ENCODE measurements around the gene CROCC.

CROCC gene

GRCh38 chr1:17014671-17015567, 93.2 kb downstream of the CROCC start:
- DNase-seq (no peak), ATAC-seq (replicated peaks) (no peak)
- Mint-ChIP-seq H3K9me3 (no peaks in the 10 kb centered on the region), H3K4me1 (peaks cover 27 to 37% of the 10 kb centered on the region in 2 donors), H3K4me3 (no peak overlapping the region), H3K27me3 (peaks cover 0 to 4% of the 10 kb centered on the region in 2 donors), H3K36me3 (peaks cover 7 to 25% of the 10 kb centered on the region in 2 donors), H3K27ac (no peak overlapping the region)

DNA sequence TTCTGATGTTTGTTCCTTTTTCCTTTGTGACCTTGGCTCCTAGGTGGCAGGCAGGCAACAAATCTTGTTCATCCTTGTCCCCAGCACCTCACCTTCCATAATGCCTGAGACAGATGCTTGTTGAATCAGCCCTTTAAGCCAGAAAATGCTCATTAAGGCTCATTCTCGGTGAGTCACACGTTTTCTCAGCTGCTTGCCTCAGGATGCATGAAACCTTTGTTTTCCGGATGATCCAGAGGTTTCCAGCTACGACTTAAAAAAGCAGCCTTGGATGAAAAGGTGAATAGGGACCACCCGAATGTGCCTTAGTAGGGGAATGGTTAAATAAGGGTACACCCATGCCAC, 94.6 kb downstream of the CROCC start:
- no peak overlapping the region for H3K4me3 Mint-ChIP-seq
- ATAC-seq (replicated peaks) (no peak), DNase-seq (no peak)
- peaks cover 0 to 4% of the 10 kb centered on the region in 2 donors for H3K27me3 Mint-ChIP-seq
- H3K9me3 Mint-ChIP-seq, result no peaks in the 10 kb centered on the region
- peaks cover 19 to 34% of the 10 kb centered on the region in 2 donors for H3K36me3 Mint-ChIP-seq
- no peak overlapping the region for H3K27ac Mint-ChIP-seq
- peaks cover 17 to 24% of the 10 kb centered on the region in 2 donors for H3K4me1 Mint-ChIP-seq

DNA sequence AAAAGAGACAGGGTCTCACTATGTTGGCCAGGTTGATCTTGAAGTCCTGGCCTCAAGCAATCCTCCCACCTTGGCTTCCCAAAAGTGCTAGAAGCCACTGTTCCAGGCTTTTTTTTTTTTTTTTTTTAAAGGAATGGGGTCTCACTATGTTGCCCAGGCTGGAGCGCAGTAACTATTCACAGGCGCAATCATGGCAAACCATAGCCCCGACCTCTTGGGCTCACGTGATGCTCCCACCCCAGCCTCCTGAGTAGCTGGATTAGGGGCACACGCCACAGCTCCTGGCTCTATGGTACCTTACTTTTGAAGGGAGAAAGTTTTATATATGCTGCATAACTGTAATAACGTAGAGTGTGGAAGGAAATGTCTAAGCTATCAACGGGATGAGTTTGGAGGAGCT, 95.7 kb downstream of the CROCC start:
- Mint-ChIP-seq H3K36me3 (peaks cover 19 to 37% of the 10 kb centered on the region in 2 donors), H3K4me3 (no peak overlapping the region)

GRCh38 chr1:17018849-17019248, 97.1 kb downstream of the CROCC start:
- DNase-seq (no peak), ATAC-seq (replicated peaks) (no peak)
- Mint-ChIP-seq H3K9me3 (no peaks in the 10 kb centered on the region), H3K4me1 (peaks cover 19 to 28% of the 10 kb centered on the region in 2 donors), H3K4me3 (no peak overlapping the region), H3K36me3 (peaks cover 19 to 49% of the 10 kb centered on the region in 2 donors), H3K27ac (peak overlapping the region; percentile 59), H3K27me3 (no peaks in the 10 kb centered on the region)

More for the DNA sequence above, 95.7 kb downstream of the CROCC start:
- H3K4me1 Mint-ChIP-seq, result peaks cover 14 to 19% of the 10 kb centered on the region in 2 donors
- DNase-seq (no peak), ATAC-seq (replicated peaks) (no peak)
- H3K27me3 Mint-ChIP-seq, result peaks cover 0 to 4% of the 10 kb centered on the region in 2 donors
- H3K27ac Mint-ChIP-seq, result no peak overlapping the region
- H3K9me3 Mint-ChIP-seq, result no peaks in the 10 kb centered on the region

DNA sequence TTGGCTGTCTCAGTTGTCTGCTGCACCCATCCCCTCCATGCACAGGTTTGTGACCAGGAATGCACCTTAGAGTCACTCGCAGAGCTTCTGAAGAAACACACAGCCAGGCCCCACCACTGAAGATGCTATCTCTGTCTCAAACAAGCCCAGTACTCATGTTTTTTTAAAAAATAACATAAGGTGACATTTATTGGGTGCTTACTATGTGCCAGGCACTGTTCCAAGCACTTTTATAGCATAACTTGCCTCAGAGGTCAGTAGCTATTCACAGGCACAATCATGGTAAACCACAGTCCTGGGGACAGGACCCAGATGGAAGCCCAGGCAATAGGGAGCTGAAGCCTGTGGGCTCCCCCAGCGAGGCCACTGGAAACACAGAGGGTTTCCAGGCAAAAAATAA, 98.8 kb downstream of the CROCC start:
- ATAC-seq (replicated peaks) (no peak), DNase-seq (no peak)
- Mint-ChIP-seq H3K36me3 (peaks cover 19 to 59% of the 10 kb centered on the region in 2 donors), H3K4me1 (peaks cover 18 to 26% of the 10 kb centered on the region in 2 donors), H3K27ac (no peak overlapping the region), H3K27me3 (no peaks in the 10 kb centered on the region), H3K9me3 (no peaks in the 10 kb centered on the region), H3K4me3 (no peak overlapping the region)

DNA sequence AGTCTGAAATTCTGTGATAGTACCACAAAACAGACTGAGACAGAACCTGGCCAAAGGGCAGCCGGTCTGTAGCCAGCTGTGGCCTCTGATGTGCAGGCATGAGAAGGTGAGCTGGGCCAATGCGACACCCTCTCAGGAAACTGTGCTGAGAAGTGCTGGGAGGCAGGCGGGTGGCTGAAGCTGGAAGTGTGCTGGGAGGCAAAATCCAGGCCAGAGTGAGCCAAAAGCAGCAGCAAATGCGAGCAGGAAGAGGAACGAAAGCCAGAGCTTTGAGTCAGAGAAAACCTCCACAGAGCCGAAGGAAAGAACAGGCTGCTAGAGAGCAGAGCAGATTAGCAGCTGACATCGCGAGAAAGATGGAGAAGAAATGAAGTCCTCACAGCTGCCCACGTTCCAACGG, 100.2 kb downstream of the CROCC start:
- peaks cover 18 to 26% of the 10 kb centered on the region in 2 donors for H3K4me1 Mint-ChIP-seq
- H3K27me3 Mint-ChIP-seq, result no peaks in the 10 kb centered on the region
- DNase-seq (no peak), ATAC-seq (replicated peaks) (no peak)
- H3K4me3 Mint-ChIP-seq, result no peak overlapping the region
- H3K9me3 Mint-ChIP-seq, result no peaks in the 10 kb centered on the region
- H3K27ac Mint-ChIP-seq, result no peak overlapping the region
- peaks cover 25 to 54% of the 10 kb centered on the region in 2 donors for H3K36me3 Mint-ChIP-seq
